Stimulated activated CD8-positive, alpha-beta memory T cell treated with anti-CD3 and anti-CD28 coated beads, Interleukin-4, amount 100 ng/mL, for 48 hours (primary cell): ENCODE results near the gene SLC30A4.
"Not testable (repeated sequence)": the region's sequence is repeated elsewhere in the genome, so short reads cannot be mapped to it uniquely, and the experiment has no call there.

ENCODE experiments used
- DNase-seq: peaks from one replicate; pipeline ENCODE4 v3.0.0-alpha.2; 2020

SLC30A4 gene, protein sequence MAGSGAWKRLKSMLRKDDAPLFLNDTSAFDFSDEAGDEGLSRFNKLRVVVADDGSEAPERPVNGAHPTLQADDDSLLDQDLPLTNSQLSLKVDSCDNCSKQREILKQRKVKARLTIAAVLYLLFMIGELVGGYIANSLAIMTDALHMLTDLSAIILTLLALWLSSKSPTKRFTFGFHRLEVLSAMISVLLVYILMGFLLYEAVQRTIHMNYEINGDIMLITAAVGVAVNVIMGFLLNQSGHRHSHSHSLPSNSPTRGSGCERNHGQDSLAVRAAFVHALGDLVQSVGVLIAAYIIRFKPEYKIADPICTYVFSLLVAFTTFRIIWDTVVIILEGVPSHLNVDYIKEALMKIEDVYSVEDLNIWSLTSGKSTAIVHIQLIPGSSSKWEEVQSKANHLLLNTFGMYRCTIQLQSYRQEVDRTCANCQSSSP

DNA sequence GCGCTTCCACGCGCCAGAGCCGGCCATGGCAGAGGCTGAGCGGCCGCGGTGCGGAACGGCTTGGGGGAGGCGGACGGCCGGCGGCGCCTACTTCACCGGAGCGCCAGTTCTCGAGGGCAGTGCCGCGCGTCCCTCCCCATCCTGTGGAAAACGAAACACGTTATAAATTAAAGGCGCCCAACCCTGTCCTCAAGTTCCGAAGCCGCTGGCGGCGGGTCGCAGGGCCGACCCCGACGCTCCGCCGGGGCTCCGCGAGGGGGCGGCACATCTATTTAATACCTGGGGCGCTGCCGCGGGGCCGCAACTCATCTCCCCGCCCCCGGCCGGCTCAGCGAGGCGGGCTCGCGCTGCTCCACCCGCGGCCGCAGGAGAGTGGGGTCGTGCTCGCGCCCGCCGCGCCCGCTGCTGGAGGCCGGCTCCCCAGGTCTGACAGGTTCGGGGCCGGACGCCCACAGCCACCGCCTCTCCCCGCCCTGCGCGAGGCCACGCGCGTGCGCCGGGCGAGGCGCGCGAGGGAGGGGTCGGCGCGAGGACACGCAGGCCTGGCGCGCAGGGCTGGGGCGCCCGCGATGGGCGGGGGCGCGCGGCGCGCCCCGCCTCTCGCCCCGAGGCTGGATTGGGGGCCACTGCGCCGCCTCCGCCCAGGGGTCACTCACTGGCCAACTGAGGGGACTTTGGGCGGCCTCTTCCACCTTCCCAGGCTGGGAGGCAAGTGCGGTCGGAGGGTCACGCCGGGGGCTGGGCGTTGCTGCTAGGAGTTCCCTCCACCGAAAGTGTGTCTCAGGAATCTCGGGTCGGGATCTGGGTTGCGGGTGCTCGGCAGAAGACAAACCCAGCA, at the start of gene SLC30A4:
Gene SLC30A4 (minus strand): TSS at position 428 of the 838 bp plus-strand sequence. CDS start 401 bp downstream, at position 27.
- DNase-seq: peak; percentile 69

DNA sequence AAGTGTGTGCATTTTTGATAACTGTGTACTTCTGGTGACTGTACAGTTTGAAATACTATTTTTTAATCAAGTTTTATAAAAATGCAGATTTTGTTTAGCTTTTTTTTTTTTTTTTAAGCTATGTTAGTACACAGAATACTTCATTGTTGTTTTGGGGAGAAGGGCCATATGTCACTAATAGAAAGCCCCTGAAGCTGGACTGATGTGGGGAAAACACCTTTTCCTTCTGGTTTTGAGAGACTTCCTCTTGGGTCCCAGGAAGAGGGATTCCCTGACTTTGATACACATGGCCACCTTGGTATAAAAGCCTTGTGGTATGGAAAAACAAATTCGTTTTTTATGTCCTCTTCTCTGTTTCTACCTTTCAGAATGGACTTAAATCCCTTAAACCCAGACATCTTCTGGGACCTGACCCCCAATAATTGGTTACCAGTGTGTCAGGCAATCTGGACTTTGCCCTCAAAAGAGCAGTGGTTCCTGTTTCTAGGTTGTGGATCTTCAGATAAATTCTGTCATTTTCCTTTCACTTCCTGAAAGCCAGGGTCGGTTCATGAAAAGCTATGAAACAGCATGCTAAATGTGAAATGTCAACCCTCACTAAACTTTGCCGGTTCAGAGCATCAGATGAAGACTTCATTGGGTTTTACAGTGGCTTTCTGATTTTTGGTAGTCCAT, 33.5 kb upstream of the SLC30A4 start:
- no peak for DNase-seq

DNA sequence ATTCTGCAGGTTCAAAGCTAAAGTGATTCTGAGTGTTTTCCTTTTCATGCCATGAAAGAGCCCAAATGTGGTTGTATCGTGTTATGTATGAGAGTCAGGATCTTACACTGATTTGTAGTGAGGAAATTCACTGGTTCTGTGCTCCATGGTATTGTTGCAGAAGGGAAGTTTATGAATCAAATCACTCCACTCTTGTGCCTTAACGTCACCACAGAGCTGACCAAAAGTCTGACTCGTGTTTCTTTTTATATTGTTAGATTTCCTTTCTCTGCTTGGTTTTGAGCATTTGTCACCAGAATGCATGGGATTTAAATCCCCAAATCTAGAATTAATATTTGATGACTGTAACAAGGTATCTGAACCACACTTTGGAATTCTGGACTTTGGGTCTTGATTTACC, 29.1 kb upstream of the SLC30A4 start:
- no peak for DNase-seq

DNA sequence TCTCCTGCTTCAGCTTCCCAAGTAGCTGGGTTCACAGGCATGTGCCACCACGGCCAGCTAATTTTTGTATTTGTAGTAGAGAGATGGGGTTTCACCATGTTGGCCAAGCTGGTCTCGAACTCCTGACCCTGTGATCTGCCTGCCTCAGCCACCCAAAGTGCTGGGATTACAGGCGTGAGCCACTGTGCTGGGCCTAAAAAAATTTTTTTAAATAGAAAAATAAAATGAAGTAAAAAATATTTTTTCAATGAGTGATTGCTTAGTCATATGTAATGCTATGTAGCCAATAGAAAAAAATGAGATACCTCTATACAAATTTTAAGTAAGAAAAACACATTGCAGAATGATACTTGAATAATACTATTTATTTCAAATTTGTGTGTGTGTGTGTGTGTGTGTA, 27.9 kb upstream of the SLC30A4 start:
- DNase-seq: no peak

DNA sequence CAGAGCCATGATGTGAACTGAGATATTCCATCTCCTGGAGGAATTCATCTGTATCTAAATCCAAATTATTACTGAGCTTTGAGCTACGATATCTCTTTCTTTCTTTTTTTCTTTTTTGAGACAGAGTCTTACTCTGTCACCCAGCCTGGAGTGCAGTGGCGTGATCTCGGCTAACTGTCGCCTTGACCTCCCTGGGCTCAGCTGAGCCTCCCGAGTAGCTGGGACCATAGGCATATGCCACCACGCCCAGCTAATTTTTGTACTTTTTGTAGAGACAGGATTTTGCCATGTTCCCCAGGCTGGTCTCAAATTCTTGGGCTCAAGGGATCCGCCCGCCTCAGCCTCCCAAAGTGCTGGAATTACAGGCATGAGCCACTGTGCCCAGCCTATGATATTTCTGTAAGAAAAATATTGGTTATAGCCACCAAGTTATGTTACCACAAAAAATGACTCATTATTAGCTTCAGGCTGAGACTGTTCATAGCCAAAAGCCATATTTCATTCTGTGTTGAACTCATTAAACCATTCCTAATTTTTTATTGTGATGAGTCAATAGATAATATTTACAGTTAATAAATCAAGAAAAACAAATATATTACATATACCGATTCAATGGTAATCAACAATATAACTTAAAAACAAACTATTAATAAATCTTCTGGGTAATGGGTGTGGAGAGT, 27.1 kb upstream of the SLC30A4 start:
- DNase-seq: no peak

DNA sequence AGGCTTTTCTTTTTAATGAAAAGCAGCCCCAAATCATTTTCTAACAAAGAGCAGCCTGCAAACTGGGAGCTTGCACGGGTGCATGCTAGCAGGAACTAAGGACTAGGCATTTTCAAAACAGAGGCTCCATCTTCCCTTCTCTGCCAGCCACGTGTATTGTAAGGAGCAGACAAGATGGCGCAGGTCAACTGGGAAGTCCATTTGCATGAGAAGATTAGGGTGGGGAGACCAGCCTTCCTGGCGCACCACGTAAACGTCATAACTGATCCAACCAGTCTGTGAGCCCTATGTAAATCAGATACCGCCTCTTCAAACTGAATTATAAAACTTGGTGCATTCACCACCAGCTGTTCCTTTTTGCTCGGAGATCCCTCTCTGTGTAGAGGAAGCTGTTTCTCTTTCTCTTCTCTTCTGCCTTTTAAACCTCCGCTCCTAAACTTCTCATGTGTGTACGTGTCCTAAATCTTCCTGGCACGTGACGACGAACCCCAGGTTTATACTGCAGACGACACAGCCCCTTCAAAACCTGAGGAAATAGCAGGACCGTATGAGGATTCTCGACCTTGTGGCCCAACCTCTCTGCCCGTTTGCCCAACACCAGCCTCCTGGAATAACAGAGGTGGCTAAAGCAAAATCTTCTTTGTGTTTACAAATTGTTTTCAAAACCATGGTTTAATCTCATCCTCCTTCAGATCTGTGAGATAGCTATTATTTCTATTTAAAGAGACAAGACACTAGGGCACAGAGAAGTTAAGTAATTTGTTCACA, 26.4 kb upstream of the SLC30A4 start:
- no peak for DNase-seq

DNA sequence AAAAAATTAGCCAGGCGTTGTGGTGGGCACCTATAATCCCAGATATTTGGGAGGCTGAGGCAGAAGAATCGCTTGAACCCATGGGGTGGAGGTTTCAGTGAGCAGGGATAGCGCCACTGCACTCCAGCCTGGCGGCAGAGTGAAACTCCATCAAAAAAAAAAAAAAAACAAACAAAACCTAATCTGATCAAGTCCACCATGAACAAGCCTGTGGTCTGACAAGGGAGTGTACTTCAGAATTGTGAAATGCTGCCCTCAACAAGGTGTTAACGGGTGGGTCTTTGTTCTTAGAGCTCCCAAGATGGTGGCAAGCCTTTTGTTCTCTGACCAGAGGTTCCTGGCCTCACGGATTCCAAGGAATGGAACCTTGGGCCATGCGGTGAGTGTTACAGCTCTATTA, 24.2 kb upstream of the SLC30A4 start:
- no peak for DNase-seq

DNA sequence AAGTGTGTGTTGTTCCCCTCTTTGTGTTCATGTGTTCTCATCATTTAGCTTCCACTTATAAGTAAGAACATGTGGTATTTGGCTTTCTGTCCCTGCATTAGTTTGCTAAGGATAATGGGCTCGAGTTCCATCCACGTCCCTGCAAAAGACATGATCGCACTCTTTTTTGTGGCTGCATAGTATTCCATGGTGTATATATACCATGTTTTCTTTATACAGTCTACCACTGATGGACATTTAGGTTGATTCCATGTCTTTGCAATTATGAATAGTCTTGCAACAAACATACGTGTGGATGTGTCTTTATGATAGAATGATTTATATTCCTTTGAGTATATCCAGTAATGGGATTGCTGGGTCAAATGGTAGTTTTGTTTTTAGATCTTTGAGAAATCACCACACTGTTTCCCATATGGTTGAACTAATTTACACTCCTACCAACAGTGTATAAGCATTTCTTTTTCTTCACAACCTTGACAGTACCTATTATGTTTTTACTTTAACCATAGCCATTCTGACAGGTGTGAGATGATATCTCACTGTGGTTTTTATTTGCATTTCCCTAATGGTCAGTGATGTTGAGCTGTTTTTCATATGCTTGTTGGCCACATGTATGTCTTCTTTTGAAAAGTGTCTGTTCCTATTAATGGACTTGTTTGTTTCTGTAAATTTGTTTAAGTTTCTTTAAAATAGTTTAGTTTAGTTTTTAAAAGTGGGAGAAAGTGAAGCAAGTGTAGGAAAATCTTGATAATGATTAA, 21.9 kb upstream of the SLC30A4 start:
- DNase-seq: no peak

DNA sequence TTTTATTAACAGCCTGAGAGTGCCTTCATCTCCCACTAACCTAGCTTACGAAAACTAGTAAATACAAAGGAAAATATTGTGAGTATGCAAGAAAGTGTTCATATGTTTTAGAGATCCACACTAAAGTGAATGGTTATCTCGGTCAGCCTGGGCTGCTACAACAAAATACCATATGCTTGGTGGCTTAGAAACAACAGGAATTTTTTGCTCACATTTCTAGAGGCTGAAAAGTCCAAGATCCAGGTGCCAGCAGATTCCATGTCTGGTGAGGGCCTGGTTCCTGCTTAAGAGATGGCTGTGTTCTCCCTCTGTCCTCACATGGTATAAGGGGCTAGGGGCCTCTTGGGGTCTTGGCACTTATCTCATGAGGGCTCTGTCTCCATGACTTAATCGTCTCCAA, 20.5 kb upstream of the SLC30A4 start:
- DNase-seq: no peak

DNA sequence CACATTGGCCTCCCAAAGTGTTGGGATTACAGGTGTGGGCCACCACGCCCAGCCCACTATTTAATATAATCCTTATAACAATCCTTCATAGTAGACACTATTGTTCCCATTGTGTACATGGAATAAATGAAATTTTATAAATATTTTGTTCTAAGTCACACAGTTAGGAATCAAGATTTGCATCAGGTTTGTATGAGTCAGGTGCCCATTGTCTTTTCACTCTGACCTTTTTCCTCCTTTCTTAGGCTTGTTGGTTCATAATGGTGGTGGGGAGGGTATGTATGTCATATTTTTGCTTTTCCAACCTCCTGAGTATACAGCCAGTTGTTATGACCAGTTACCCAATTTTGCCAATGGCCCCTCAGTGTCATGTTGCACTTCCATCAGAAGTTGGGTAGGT, 18.0 kb upstream of the SLC30A4 start:
- no peak for DNase-seq

DNA sequence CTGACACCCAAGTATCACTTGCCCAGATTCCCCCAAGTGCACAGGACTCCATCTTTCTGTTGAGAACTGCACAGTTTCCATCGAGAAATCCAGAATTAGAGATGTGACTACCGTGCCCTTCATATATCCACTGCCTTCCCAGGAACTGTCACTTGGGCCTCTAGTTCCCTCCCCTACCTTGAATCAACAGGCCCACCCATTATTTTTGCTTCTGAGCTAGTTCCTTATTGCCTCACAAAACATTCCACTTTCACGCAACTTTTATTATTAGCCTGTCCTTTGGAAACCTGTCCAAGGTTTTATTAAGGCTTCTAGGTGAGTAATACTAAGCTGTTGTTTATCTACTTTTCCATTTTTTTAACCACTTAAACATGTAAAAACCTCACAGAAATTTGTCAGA, 17.1 kb upstream of the SLC30A4 start:
- DNase-seq: no peak

DNA sequence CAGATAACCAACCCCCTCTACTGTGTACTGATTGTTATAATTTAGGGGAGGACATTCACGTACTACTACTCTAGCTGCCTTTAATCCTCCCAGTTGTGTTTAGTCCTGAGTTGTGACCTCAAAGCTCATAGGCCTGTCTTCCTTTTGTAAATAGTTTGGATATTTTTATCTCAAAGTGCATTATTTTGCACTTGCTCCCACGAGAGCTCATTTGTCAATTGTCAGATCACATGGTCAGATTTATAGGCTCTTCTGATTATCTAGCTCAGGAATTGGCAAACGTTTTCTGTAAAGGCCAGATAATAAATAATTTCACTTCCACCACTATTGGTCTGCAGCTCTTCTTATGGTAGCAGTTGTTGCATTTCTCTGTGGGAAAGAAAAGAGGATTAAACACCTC, 14.4 kb upstream of the SLC30A4 start:
- DNase-seq: no peak

DNA sequence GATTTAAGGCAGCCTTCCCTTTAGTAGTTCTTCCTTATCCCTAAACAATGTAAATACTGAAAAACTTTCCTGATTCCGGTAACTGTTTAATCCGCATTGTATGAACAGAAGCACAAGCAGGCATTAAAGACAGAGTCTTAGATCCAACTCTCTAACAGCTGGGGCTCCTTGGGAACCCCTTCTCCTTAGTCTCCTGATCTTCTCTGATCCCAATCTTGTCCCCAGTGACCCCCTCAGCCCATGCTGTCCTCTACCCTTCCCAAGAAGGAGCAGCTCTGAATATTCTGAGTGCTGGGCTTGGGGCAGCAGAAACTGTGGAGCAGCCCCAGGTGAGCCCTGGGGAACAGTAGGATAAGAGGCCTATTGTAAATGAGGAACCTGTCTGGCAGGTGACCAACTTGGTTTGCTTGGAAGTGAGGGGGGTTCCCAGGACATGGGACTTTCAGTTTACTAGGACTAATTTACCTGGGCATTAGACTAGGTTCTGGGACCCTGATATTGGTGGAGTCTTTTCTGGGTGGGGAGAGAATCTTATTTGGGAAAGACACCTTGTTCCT, 13.0 kb upstream of the SLC30A4 start:
- no peak for DNase-seq

DNA sequence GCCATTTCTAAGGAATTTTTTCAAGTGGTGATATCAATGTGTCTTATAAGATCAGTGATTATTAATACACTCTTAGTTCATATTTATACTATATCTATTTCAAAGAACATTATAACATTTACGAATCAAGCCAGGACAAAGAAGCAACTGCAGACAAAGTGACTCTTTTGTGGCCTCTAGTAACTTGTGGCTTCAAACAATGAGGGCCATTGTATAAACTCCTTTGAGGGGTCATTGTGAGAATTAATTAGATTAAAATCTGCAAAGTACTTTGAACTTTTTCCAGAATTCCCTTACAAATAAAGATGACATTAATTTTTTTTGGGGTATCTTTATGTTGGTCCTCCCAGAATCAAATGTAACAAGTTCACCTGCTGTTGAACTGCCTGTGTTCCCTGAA, 12.3 kb upstream of the SLC30A4 start:
- DNase-seq: no peak

DNA sequence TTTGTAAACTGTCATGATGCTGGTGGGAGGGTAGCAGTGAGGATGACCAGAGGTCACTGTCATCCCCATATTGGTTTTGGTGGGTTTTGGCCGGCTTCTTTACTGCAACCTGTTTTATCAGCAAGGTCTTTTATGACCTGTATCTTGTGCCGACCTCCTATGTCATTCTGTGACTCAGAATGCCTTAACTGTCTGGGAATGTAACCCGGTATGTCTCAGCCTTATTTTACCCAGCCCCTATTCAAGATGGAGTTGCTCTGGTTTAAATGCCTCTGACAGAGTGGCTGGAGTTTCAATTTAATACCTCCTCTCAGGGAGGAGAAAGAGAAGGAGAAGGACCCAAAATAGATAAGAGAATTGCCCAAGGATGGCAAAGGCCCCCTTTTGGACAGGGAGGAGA, 10.3 kb upstream of the SLC30A4 start:
- not testable (repeated sequence) for DNase-seq

DNA sequence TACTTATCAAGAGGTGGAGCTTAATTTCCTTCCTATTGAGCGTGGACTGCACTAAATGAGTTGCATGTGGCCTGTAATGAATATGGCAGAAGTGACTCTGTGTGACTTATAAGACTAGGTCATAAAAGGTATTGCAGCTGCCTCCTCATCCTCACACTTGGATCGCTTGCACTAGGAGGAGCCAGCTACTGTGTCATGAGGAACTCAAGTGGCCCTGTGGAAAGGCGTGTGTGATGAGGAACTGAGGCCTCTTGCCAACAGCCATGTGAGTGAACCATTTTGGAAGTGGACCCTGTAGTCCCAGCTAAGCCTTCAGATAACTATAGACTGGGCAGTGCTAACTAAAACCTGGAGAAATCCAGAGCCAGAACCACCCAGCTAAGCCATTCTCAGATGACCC, 7.1 kb upstream of the SLC30A4 start:
- no peak for DNase-seq

DNA sequence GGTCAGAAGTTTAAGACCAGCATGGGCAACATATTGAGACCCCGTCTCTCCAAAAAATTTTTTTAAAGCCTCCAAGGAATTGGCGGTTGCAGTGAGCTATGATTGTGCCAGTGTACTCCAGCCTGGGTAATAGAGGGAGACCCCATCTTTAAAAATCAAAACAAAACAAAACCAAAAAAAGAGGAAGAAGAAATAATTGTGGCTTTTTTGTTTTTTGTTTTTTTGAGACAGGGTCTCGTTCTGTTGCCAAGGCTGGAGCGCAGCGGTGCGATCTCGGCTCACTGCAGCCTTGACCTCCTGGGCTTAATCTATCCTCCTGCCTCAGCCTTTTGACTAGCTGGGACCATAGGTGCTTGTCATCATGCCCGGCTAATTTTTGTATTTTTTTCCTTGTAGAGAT, 4.5 kb upstream of the SLC30A4 start:
- DNase-seq: no peak

DNA sequence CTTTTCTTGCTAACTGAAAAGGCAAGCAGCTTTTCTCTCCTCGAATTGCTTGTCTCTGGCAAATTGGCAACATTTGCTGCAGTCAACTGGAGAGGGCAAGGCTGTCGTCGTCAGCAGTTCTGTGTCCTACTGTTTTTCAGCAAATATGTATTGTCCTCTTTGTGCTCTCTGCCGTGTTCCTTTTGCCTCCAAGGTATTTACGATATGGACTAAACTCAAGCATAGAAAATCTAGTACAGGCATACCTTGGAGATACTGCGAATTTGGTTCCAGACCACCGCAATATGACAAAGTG, 558 bp upstream of the SLC30A4 start:
- DNase-seq: no peak

DNA sequence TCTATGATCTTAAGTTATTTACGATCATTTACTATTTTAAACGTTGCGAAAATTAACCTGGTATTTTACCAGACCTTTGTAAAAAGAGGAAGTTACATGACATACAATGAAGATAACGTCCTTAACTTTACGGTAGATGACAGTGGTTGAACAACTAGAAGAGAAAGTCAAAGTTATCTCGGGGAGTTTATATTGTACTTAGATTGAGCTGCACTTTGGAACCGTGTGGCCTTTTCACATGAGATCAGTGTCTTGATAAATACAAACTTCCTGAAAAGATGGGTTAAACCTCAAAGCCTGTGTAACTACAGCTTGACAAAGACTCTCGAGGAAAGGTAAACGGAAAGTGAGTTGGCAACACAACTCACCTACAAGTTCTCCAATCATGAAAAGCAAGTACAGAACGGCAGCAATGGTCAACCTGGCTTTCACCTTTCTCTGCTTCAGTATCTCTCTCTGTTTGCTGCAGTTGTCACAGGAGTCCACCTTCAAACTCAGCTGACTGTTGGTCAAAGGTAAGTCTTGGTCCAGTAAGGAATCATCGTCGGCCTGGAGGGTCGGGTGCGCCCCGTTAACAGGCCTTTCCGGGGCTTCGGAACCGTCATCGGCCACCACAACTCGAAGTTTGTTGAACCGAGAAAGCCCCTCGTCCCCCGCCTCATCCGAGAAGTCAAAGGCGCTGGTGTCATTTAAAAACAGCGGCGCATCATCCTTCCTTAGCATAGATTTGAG, 793 bp downstream of the SLC30A4 start:
- no peak for DNase-seq

DNA sequence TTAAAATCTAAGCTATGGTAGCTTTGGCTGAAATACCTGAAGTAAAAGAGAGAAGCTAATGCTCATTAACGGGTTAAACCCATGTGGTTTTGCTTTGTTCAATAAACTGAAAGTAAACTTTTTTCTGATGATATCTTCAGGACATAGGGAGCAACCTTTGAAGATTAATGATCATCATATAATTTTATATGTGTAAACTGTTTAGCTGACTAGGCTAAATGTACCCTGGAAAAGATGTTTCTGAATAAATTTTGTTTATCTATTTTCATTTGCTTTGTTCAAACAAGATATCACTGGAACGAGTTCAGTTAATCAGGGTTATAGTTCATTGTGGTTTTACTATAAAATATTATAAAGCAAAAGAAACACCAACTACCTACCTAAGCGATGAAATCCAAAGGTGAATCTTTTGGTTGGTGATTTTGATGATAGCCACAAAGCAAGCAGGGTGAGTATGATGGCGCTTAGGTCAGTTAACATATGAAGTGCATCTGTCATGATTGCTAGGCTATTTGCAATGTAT, 11.7 kb downstream of the SLC30A4 start:
- no peak for DNase-seq
